Fibroblast of the aortic adventitia (primary cell): ENCODE data around the gene CLEC3B. TPM values are rescaled to one million over a fixed set of nuclear protein-coding genes. Genes with fewer than 3 reads are reported as not detected.
A peak's percentile ranks its signal among the peaks of the same experiment; 100 is the strongest.

ENCODE experiments used
- DNase-seq: peaks from one replicate; pipeline ENCODE4 v3.0.0-alpha.2; 2010; ENCODE audit warnings: low read depth
- H3K4me3 ChIP-seq: 2 replicates; pipeline ENCODE4 v1.5.1; 2011; ENCODE audit warnings: low read depth, mild to moderate bottlenecking, control low read depth, low read length, moderate library complexity
- CTCF ChIP-seq: IDR thresholded peaks from 2 replicates; pipeline ENCODE4 v1.5.1; 2011; ENCODE audit warnings: mild to moderate bottlenecking, low read length, control low read depth, inconsistent platforms; ENCODE audit not compliant: insufficient read depth
- total RNA-seq: library from RNA; depleted of rRNA; stranded (reverse); fragments of >200 nt; gene quantifications from 2 replicates; pipeline ENCODE4 v1.2.3, GENCODE V29; 2012; ENCODE audit warnings: low replicate concordance

Gene CLEC3B
- total RNA-seq, 1 donor, result 12.4 TPM

- H3K4me3 ChIP-seq, result no peak overlapping the region
- no peak for TF ChIP-seq CTCF
- DNase-seq, result no peak
Measured at GRCh38 chr3:45032113-45032512, 6.0 kb downstream of the CLEC3B start.

GRCh38 chr3:45033791-45034190 is 7.7 kb downstream of the CLEC3B start:
- DNase-seq, result no peak
- no peak overlapping the region for H3K4me3 ChIP-seq
- TF ChIP-seq CTCF, result no peak

GRCh38 chr3:45034612-45035252 is 8.6 kb downstream of the CLEC3B start:
- DNase-seq, result no peak

GRCh38 chr3:45035441-45036301 is 9.6 kb downstream of the CLEC3B start:
- peak; percentile 38 for DNase-seq
- H3K4me3 ChIP-seq, result peak overlapping the region; percentile 40
- TF ChIP-seq CTCF, result no peak

More at GRCh38 chr3:45034612-45035252, 8.6 kb downstream of the CLEC3B start:
- no peak for TF ChIP-seq CTCF
- H3K4me3 ChIP-seq, result no peak overlapping the region

GRCh38 chr3:45037720-45038455 is 11.8 kb downstream of the CLEC3B start:
- peak; percentile 94 for DNase-seq

More at GRCh38 chr3:45037720-45038455, 11.8 kb downstream of the CLEC3B start:
- H3K4me3 ChIP-seq, result no peak overlapping the region
- TF ChIP-seq CTCF, result peak; percentile 75
